HG03460 (cell line): ENCODE results near the gene EXOG.

Experiments
- ATAC-seq: cut with Tn5 transposase; IDR thresholded peaks from one replicate; pipeline ENCODE4 v1.9.1; 2021; ENCODE audit not compliant: unreplicated experiment

Gene EXOG

DNA sequence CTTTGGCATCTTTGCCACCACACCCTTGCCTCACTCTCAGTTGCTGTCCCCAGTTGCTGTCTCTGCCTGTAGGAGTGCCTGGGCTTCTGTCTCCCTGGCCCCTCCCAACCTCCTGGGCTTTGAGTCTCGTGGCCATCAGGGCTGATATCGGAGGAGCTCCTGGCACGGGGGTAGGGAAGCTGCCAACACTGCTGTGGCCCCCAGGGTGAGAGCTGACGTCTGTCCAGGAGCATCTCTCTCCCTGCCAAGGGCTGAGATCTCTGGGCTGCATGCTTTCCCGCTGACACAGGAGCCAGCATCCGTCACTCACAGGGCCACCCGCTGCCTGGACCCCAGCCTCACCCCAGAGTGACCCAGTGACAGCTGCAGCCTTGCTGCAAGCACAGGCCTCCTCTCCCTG is 47.4 kb downstream of the EXOG start:
- no peak for ATAC-seq

DNA sequence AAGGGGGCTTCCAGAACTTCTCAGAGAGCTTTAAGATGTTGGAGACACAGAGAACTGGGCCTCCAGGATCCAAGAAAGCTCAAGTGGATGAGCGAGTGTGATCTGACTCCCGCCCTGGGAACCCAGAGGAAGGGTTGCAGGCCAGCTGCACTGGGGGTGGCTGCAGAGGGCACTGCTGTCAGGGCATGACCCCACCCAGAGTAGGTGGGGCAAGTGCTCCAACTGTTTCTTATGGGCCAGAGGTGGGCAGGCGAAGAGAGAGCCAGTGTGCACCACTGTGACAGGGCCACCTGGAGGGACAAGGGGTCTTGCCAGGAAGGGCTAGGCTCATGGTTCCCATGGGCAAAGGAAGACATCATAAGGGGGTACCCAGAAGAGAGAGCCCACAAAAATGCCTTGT is 48.8 kb downstream of the EXOG start:
- ATAC-seq: no peak

DNA sequence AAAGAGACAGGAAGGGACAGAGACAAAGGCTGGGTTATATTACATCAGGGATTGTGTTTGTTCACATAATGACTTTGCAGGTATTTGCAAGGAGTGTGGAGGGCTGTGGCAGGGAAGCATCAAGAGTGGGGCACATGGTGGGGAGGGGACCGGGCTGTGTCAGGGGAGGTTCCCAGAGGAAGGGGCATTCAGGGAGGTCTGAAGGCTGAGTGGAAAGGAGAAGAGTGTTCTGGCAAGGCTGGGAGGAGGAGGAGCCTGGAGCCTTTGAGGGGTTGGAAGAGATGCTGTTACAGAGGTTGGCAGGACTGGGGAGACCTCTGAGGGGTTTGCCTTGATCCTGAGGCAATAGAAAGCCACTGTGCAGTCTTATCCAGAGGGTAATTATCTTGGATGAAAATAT is 49.4 kb downstream of the EXOG start:
- no peak for ATAC-seq

DNA sequence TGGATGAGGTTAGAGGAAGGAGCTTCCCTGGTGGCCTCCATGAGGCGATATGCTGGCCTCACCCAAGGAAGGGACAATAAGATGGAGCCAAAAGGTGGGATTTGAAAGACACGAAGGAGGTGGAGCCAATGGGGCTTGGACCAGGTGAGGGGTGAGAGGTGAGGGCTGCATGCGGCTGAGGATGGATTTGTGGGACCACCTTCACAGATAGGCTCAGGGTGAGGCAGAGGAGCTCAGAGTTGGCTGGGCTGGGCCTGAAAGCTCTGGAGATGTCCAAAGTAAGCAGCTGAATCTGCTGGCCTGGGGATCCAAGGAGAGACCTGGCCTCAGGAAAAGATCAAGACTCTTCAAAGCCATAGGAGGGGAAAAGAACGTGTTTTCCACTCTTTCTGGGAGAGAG is 49.8 kb downstream of the EXOG start:
- no peak for ATAC-seq

DNA sequence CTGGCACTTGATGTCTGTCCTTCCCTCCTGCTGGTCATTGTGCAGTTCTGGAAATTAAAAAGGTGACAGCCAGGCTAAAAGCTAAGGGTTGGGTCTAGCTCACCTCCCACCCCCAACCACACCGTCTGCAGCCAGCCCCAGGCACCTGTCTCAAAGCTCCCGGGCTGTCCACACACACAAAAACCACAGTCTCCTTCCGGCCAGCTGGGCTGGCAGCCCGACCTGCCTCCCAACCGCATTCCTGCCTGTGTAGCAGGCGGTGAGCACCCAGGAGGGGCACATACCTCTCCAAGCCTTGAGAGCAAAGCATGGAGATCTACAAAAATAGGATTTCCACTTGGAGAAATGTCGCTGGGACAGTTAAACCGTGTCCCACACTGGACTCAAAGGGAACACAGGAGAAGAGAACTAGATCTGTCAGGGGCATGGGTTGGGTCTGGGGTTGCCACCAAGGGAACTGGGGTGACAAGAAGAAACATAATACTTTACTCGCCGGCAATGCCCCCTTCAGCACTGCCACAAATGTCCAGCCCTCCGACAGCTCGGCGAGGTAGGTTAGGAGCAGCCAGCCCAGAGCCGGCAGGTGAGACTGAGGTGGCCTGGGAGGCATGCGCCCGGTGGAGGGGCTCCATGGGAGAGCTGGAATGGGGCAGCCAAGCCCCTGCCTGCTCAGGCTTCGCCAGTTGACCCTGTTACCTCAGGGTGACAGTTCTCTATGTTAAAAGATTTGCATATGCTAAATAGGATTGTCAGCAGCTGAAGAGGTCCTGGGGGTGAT is 52.2 kb downstream of the EXOG start:
- ATAC-seq: no peak

DNA sequence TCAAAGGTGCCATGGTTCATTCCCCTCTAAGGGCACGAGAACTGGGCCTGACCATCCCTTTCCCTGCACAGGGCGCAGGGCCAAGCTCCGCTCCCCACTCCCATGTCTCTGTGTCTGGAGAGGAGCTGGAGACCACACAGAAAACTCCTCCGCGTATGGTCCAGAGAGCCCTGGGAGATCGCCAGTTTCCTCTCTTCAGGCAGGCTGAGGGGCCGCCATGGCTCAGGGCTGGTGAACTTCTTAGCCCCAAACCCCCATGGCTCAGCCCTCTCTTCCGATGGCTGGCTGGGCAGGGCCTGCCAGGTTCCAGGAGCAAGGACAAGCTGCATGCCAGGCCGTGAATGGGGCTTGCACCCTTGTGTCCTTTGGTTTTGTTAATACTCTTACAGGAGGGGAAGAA is 52.9 kb downstream of the EXOG start:
- ATAC-seq: no peak

DNA sequence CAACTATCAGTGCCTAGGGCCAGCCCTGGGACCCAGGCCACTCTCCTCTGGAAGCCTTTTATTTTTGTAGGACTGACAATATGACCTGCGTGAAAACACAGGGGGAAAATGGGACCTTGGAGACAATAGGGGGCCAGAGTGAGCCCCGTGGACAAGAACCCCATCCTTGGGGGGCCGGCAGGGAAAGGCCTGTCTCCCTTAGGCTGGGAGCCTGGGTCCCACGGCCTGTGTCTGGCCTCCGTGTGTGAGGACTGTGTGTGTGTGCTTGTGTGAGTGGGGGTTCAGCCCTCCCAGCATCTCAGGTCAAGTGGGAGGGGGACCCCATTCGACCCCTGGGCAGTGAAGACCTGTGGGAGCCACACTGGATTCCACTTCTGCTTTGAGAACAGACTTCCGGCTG is 53.3 kb downstream of the EXOG start:
- ATAC-seq: no peak

DNA sequence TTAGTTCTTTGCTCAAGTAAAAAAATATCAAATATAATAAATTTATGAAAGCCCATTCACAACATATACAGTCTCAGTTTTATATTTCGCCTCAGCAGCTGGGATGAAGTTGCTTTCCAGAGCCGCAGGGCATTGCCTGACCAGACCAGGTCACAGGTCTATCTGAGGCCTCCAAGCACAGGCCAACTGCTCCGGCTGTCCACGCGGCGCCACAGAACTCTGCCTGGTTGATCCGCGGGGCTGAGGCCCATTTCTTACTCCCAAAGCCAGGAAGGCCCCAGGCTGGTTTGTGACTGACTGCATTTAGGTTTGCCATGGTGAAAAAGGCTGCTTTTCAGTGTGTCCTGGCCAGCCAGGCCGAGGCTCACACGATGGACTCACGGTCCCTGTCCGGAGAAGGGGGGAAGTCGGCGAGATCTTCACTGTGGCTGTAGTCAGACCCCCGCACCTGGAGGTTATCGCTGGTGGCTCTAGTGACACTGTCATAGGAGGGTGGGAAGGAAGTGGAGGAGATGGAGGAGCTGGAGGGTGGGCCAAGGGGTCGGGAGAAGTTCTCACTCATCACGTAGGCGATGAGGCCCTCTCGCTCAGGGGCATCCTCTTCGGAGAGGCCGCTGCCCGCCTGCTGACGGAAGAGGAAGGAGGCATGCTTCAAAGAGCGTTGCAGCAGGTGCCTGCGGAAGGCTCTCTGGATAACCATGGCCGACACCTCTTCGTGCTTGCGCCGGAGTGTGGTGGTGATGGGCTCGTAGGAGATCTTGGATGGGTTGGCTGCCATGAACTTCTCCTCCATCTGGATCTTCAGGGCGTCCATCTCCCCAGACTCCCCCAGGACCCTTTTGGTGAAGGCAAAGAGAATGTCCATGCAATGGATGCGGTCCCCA is 54.1 kb downstream of the EXOG start:
- no peak for ATAC-seq

DNA sequence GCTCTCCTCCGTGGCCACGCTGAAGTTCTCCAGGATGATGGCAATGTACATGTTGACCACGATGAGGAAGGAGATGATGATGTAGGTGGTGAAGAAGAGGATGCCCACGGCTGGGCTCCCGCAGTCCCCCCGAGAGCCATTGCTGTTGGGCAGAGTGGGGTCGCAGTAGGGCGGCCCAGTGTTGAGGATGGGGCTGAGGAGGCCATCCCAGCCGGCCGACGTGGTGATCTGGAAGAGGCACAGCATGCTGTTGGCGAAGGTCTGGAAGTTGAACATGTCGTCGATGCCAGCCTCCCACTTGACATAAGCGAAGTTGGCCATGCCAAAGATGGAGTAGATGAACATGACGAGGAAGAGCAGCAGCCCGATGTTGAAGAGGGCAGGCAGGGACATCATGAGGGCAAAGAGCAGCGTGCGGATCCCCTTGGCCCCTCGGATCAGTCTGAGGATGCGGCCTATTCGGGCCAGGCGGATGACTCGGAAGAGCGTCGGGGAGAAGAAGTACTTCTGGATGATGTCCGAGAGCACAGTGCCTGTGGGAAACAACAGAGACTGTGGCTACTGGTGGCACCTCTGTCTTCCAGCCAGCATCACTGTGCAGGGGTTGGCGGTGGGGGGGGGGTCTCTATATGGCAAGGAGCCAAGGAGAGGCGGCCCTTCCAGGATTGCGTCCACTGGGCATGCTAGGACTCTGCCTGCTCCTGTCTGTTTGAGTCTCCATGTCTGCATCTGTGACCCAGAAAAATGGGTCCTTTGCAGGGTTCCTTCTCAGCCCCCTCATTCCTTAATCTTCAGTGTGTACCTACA is 55.1 kb downstream of the EXOG start:
- no peak for ATAC-seq

DNA sequence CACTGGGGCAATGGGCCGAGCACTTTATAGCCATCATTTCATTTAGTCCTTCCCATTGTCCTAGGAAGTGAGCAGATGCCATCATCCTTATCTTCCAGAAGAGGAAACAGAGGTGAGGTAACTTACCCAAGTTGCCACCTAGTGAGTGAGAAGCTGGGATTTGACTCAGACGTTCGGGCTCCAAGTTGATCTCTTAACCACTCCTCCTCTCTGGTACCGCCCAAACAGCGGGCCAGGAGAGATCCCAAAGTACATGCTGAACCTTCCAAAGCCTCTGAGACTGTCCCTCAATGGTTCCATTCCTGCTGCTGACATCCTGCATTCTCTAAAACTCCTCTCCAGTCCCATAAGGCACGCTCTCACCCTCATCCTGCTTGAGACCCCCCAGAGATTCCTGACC is 56.2 kb downstream of the EXOG start:
- ATAC-seq: no peak

DNA sequence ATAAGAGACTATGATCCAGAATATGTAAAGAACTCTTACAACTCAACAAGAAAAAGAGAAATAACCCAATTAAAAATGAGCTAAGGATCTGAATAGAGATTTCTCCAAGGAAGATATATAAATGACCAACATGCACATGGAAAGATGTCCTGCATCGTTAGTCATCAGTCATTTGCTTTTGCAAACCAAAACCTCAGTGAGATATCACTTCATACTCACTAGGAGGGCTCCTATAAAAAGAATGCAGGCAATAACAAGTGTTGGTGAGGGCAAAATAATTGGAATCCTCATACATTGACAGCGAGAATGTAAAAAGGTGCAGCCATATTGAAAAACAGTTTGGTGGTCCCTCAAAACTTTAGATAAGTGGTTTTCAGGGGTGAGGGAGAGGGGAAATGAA is 56.9 kb downstream of the EXOG start:
- no peak for ATAC-seq

DNA sequence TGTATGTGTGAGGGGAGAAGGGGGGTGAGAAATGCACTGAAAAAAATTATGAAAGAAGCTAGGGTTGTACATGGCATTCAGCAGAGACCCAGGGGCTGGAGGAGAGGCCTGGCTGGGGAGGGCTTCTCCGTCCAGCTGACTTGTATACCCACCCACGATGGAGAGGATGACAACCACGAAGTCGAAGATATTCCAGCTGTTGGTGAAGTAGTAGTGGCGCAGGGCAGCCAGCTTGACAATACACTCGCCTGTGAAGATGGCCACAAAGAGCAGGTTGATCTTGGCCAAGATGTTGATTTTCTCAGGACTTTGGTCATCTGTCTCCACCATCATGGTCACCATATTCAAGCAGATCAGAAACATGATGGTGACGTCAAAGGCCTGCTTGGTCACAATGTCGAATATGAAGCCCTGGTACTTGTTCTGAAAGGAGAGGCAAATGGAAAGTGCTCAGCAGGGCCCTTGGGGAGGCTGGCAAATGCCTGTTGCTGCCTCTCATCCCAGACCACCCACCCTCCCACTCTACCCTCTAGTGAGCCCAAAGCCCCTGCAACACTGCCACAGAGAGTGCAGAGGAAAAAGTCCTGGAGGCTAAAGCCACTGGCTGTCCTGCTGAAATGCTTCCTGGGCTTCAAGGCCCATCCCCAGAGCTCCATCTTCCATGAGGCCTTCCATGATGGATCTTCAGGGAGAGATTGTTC is 58.1 kb downstream of the EXOG start:
- ATAC-seq: no peak

DNA sequence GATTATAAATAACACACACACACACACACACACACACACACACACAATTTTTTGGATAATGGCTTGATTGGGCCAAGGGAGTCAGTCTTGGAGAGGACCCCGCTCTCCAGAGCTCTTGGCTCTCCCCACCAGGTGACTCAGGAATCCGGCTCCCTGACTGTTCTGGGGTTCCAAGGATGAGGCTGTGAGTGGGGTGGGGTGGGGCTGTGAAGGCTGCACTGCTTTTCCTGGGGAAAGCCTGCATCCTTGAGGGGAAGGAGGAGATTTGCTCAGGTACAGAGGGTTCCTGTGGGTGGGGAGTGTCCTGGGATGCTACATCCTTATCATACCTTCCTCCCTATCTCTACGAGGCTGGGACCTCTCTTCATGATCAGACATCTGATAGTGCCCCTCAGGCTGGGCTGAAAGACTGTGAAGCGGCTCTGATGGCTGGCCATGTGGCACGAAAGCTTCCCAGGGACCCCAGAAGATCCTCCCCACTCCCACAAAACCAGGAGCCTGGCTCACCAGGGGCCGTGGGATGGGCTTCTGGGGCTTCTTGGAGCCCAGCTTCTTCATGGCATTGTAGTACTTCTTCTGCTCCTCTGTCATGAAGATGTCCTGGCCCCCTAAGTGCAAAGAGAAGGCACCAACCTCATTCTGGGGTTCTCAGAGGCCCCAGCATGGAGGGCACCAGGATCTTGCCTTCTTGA is 59.2 kb downstream of the EXOG start:
- ATAC-seq: no peak

DNA sequence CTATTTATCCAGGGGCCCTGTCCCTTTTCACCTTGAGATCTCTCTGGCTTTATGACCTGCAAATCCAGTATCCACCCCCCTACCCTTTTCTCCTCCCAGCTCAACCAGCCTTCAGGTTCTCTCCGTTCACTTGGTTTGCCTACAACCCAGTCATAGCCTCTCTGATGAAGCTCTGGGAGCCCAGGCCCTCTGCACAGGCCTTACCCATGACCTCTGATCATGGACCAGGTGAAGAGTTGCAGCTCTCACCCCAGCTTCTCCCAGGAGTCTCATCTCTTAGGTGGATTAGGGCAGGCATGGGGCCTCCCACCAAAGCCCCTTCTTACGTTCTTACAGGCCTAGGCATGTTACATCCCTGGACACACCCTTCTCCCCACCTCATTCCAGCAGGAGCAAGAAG is 59.8 kb downstream of the EXOG start:
- ATAC-seq: no peak

DNA sequence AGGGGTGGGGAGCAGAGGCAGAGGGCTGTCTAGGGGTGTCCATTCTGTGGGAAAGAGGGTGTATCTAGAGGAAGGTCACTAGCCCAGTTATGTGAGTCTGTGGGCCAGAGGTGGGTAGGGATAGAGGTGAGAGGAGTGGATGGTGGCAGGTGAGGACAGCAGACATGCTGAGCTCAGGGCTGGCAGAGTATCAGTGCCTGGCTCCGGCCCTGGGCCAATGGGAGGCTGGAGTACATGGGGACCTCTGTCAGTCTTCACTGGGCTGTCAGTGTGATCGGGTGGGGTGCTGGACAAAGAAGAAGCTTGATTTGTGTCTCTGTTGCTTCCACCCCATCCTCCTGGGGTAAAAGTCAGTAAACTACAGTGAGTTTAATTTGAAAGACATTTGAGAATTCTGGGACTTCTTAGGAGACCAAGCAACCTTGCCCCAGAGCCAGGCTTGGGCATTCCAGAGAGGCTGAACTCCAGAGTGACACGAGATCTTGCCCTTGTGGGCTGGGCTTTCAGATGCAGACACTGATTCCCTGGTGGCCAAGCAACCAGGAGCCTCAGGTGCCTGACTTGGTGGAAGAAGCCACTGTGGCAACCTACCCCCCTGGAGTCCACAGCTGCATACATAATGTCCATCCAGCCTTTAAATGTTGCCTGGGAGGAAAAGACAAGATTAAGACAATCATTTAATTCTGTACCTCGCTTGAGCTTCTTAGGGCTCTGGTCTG is 60.7 kb downstream of the EXOG start:
- ATAC-seq: no peak

DNA sequence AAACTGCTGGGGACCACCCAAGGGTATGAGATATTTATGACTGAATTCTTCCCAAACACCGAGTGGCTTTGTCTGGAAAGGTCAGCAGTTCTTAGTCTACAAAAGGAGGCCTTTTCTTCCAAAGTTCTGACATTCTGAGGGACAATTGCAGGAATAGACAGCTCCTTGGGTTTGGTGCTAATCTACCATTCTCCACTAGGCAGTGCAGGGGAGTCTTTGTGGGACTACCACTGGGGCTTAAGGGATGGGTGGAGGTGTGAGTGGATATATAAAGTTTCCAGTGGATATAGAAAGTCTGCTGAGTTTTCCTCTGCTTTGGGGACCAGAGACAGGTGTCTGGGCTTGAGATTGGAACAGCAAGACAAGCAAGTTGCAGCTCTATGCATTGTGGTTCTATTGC is 62.7 kb downstream of the EXOG start:
- no peak for ATAC-seq

DNA sequence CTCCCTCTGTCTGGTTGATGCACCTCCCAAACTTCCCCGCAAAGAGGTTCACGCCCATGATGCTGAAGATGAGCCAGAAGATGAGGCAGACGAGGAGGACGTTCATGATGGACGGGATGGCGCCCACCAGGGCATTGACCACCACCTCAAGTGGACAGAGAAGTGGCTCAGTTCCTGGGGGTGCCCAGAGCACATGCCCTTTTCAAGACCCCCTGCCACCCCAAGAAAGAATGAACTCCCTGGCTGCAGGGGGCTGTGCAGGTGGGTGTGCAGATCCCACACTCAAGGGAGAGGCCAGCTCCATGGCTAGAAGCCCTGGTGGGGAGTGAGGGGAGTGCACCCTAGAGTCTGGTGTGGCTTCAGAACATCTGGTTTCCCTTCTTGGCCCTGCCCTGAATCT is 64.1 kb downstream of the EXOG start:
- ATAC-seq: no peak

DNA sequence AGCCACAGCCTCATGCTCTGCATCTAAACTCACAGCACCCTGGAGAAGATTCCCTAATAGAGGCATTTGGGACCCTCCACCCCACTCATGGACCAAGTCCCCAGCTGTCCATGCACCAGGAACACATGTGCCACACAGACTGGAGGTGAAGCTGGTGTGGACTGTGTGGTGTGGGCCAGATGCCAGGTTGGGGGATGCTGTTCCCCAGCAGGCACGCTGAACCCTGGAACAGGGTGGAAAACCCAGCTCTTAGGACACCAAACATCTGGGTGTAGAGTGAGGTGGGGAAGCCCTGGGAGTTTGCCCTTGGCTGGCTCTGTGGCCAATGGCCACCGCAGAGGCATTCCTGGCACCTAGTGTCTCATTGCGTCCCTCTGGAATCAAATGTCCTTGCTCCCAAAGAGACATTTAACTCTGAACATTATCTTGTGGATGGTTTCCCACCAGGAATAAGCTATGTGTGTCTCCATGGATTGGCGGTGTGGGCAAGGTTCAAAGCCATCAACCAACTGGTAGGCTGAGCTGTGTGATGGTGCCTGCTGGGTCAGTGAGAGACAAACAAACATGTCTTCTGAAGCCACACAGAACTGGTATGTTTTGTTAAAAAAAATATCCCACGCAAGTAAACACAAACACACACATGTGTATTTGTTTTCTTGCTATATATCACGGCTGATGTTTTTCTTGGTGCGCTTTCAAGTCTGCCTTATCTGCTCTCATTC is 65.0 kb downstream of the EXOG start:
- ATAC-seq: no peak
